Measurements from ENCODE around the gene DERL3.

Gene DERL3

GRCh38 chr22:23829845-23830372 lies 8.9 kb downstream of the DERL3 start:
- DNase-seq = no peak

DNA sequence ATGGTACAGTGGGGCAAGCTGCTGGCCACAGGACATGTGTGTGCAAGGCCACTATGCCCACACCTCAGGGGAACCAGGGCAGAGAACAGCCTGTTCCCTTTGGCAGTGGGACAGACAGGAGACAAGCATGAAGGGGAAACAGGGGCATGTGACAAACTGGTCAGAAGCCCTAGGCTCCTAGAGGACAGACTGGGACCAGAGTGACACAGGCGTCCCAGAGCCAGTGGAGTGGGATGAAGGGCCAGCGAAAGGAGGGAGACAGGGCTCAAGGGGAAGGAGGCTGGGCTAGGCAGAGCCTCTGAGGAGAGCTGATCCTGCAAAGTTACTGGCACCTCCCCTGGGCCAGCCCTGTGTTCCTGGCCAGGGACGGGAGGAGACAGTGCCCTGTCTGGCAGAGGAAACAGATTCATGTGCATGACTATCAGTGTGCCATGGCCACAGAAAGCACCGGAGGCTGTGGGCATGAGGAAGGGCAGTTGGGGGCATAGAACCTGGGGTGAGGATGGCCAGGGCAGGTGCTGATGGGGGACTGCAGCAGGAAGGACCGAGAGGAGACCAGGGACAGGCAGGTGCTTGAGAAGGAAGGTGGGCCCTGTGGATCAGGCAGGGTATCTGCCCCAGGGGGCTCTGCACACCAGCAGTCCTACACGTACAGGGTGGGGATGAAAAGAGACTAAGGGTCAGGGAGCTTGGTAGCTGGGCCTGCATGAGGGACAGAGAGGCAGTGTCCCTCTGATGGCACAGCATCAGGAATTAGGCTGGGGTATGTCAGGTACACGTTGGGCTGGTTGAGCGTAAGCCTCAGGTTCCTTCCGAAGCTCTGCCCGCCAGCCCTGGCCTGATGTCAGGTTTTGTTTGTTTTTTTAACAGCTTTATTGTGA lies 9.8 kb downstream of the DERL3 start:
- DNase-seq = no peak

DNA sequence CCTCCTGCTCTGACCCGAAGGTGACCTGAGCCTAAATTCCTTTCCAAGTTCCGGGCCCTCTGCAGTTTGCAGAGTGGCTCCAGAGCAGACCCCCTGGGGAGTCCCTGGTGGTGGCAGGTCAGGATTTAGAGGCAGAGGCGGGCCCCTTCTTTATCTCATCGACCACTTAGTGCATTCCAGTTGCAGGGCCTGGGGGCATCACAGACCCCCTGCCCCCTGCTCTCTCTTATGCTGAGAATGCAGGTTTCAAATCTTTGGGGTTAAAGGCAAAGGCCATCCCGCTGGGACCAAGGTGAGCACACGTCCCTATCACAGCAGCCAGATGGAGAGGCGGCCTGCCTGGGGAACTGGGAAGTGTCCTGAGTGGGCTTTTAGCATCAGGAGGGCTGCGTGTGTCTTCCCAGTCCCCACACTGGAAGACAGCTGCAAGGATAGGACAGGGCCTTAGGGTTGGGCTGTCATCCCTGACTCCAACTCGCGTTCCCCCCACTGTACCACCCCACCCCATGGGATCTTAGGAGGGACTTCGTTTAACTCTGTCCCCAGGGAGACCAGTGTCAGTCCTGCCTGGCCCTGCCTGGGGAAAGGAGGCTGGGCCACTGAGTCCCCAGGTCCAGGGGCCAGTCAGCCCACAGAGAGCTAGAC lies 11.3 kb downstream of the DERL3 start:
- no peak for DNase-seq

DNA sequence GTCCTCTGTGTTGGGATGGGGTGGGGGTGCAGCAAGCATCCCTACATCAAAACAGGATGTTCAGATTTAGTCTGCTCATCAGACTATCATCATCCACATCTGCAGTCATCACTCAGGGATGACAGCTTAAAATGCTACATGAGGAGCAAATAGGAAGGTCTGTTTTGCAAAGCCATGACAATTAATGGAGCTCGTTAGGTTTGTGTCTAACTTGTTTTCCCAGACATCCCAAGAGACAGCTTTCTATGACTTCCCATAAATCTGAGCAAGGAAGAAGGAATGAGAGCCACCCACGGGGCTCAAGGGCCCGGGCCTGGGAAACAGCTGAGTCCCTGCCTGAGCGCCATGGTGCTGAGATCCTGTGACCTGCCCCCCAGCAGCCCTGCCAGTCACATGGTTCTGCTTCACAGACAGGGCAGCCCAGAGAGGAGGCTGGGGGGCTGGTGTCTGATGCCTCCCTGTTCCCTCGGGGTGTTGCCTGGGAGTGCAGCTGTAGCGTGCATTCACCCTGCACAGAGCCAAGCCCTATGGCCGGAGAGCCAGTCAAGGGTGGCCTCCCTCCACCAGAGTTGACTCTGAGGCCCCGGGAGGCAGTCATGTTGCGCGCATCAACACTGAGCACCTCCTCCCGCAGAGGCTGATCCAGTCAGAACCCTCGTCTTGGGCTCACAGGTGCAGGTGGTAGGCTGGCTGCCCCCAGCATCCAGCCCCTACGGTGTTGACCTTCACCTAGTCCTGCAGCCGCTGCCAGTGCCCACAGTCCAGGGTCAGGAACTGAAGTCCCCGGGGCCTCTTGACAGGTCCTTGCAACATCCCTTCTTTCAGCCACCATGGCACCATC lies 12.1 kb downstream of the DERL3 start:
- no peak for DNase-seq

DNA sequence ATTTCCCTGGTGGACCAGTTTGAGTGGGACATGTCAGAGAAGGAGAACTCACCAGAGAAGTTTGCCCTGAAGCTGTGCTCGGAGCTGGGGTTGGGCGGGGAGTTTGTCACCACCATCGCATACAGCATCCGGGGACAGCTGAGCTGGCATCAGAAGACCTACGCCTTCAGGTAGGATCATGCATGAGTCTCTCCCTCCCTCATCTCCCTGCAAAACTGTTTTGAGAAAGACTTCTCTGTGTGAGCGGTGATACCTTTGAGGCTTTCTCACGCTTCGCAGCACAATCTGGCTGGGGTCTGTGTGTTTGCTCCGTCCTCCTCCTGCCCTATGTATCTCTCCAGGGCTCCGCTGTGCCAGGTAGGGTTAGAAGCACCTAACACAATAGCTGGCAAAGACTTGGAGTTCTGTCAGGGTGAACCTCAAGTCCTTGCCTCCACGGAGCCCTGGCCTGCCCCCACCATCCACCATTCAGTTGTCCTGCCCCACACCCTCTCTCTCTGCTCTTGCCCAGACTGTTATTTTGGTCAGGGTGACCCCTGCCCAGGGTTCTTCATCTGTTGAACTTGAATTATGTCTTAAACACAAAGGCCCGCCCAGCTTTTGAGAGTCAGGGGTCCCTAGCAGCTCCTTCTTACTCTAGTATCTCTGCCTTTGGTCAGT lies 13.4 kb downstream of the DERL3 start:
- no peak for DNase-seq

- DNase-seq = no peak
Measured at GRCh38 chr22:23824476-23825245, 14.1 kb downstream of the DERL3 start.

DNA sequence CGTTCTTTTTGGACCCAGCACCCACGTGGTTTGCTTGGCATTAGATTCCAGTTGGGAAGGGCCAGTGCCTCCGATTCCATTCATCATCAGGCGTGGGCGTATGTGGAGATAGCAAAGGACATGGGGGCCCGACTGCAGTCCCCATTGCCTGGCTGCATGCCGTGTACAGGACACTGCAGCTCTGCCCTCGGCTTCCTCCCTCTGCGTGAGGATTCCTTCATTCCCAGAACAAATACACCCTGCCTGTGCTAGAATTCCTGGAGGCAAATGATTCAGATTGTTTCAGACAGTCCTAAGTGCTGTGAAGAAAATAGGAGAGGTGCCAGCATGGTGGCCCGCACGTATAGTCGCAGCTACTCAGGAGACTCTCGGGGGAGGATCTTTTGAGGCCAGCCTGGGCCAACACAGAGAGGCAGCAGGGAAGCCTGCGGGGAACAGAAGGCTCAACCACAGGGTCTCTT lies 15.4 kb downstream of the DERL3 start:
- DNase-seq = no peak

- DNase-seq = no peak
Measured at GRCh38 chr22:23822101-23822671, 16.6 kb downstream of the DERL3 start.

GRCh38 chr22:23820748-23821211 lies 18.0 kb downstream of the DERL3 start:
- no peak for DNase-seq

GRCh38 chr22:23818541-23818940 lies 20.3 kb downstream of the DERL3 start:
- no peak for DNase-seq

DNA sequence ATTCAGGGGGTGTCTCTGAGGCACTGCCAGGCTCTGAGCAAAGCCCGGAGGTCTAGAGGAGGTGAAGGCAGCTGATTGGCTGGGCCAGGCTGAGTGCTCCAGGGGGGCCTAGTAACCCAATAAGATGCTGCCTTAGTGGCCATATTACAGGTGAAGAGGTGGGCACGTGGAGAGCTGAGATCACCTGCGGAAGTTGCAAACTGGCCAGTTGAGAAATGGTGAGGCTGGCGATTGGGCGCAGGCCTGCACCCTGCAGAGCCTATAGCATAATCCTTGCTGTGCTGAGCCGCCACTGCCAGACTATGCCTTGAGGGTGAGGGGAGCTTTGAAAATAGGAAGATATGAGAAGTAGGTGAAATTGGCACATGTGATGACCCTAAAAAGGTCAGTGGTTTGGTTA lies 21.7 kb downstream of the DERL3 start:
- no peak for DNase-seq

DNA sequence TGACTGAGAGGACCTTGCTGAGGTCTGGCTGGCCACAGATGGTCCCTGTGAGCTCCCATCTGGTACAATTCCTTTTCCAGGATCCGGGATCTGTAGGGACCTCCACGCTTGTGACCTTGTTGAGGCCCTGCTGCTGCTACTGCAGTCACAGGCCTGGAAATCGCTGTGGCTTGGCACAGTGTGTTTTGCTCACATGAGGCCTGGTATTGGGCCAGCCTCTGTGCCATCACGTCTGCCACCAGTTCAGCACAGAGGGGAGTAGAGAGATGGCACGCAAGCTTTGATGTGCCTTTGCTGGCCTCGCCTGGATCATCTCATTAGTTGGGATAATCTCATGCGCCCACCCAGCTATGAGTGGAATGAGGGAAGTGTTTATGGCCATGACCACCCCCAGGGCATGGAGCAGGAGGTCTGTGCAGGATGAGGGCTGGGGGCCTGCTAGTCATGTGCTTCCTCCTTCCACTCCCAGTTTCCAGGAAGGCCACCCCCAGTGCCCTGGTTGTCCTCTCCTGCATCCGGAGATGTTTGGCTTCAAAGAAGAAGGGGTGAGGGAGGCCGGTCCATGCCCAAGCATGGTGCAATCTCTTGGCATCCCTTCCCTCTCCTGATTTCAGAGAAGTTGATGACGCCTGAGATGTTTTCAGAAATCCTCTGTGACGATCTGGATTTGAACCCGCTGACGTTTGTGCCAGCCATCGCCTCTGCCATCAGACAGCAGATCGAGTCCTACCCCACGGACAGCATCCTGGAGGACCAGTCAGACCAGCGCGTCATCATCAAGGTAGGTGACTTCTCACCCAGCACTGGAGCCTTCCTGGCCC lies 22.4 kb downstream of the DERL3 start:
- no peak for DNase-seq

GRCh38 chr22:23815541-23816155 lies 23.2 kb downstream of the DERL3 start:
- DNase-seq = no peak

DNA sequence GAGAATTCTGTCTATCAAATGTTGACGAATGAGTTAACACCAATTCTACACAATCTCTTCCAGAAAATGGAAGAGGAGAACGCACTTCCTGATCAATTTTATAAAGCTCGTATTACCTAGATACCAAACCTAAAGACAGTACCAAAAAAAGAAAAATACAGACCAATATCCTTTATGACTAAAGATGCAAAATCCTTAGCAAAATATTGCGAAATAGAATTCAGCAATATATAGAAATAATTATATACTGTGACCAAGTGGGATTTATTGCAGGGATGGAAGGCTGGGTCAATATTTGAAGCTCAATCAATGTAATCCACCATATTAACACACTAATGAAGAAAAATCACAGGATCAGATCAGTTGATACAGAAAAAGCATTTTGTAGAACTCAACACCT lies 26.4 kb downstream of the DERL3 start:
- no peak for DNase-seq

DNA sequence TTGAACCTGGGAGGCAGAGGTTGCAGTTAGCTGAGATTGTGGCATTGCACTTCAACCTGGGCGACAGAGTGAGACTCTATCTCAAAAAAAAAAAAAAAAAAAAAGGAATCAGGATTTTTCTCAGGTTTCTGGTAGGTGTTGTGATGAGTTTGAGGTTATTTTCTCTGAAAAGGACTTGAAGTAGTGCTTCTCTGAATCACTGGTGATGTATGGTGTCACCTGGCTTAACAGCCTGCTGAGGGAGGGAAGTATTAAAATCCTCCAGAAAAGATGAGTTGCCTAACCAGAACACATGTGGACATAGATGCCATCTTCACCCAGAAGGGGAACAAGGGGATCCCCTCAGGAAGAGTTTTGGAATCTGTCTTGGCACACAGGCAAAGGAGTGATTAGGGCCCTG lies 32.0 kb downstream of the DERL3 start:
- peak in 1 of 2 donors; percentile 5 for DNase-seq

- no peak for DNase-seq
Measured at GRCh38 chr22:23804781-23805291, 34.0 kb downstream of the DERL3 start.

- DNase-seq = no peak
Measured at GRCh38 chr22:23803001-23803819, 35.6 kb downstream of the DERL3 start.

DNA sequence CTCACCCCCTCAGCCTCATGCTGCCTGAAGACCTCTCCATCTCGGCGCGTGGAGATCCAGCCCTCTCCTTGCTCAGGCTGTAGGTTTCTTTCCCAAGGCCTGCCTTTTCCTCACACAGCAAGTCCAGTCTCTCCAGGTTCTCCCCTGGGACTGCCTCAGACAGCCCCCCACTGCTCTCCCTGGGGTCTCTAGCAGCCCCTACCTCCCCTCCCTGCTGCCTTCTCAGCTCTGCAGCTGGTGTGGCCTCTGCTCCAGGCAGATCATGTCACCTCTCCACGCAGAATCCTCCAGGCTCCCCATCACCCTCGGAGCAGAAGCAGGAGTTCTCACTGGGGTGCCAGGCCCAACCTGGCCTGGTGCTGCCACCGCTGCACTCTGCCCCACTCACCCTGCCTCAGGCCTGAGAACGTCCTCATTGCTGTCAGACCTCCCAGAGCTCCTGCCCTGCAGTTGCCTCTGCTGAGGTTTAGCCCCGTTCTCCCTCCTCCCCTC lies 36.9 kb downstream of the DERL3 start:
- no peak for DNase-seq

Measured in inflammatory macrophage treated with lipopolysaccharide for 1 hour (primary cell).